ENCODE data around the gene AFF3. TPM values are rescaled to one million over a fixed set of nuclear protein-coding genes. Genes with fewer than 3 reads are reported as not detected.
"Not testable (repeated sequence)": the region's sequence is repeated elsewhere in the genome, so short reads cannot be mapped to it uniquely, and the experiment has no call there.

The AFF3 gene
- total RNA-seq, 5 donors from 2014 or later (not counting 1 experiment from before 2014, with no cell fraction given): 9.9 to 23.5 (median 11.5) TPM

DNA sequence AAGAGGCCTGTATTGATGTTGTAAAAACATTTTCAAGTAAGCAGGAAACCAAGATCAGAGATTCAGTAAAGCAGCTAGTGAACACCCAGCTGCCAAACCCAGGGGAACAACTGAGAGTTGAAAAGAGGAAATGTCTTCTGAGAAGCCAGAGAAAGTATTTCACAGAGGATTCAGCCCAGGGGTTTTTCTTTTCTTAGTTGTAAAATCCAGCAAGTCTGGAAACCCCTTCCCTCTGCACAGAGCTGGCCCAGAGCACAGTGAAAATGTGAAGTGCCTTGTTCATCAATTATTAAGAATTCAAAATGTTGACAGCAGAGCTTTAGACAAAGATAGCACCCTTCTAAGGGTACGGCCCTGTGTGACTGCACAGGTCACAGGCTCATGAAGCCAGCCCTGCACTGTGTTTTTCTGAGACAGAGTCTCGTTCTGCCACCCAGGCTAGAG lies 28.4 kb downstream of the AFF3 start:
- peak overlapping the region; percentile 87 to 88 for H3K27ac Mint-ChIP-seq
- CTCF ChIA-PET: interaction anchor here in 1 of 2 donors (0.7 kb wide), 1 partner anchor 54 kb away, joined by 3 read pairs; no protein-coding TSS in a partner anchor
- POLR2A ChIA-PET: no interaction called here
- WGBS (ENCODE audit: insufficient coverage): 69% methylated on average over 2 of the region's 2 CpGs
- H3K4me1 ChIP-seq (ENCODE audit: control insufficient read depth in 1 of 2, extremely low read depth in 1 of 2, insufficient read depth in 2 of 2, low read length in 2 of 2): peaks cover 20 to 28% of the 10 kb centered on the region in 2 experiments
- H3K36me3 Mint-ChIP-seq: peaks cover 9% of the 10 kb centered on the region
- no peaks in the 10 kb centered on the region for H3K9me3 ChIP-seq
- no peaks in the 10 kb centered on the region for H3K36me3 ChIP-seq (ENCODE audit: control insufficient read depth in 2 of 2, extremely low read depth in 1 of 2, insufficient read depth in 1 of 2, low read length in 1 of 2)
- no peak overlapping the region for H3K4me3 ChIP-seq (ENCODE audit: control insufficient read depth in 1 of 2, extremely low read depth in 1 of 2, low read length in 1 of 2)
- H3K27ac ChIP-seq (ENCODE audit: low read length): peak overlapping the region; percentile 38
- peaks cover 0 to 14% (median 12%) of the 10 kb centered on the region in 3 donors for H3K9me3 Mint-ChIP-seq
- H3K27me3 Mint-ChIP-seq: no peaks in the 10 kb centered on the region
- ATAC-seq (replicated peaks in 1 of 4) (peak; percentile 64 to 85 (median 78)), DNase-seq (peak in 4 of 35 experiments; percentile 1 to 20 (median 10))
- H3K4me3 Mint-ChIP-seq: peak overlapping the region in 1 of 3 donors; percentile 50
- peaks cover 20 to 36% (median 31%) of the 10 kb centered on the region in 3 donors for H3K4me1 Mint-ChIP-seq
- H3K27me3 ChIP-seq (replicated peaks in 1 of 2; ENCODE audit: control insufficient read depth in 2 of 2, extremely low read depth in 1 of 2, insufficient read depth in 2 of 2, low read length in 1 of 2): no peaks in the 10 kb centered on the region

DNA sequence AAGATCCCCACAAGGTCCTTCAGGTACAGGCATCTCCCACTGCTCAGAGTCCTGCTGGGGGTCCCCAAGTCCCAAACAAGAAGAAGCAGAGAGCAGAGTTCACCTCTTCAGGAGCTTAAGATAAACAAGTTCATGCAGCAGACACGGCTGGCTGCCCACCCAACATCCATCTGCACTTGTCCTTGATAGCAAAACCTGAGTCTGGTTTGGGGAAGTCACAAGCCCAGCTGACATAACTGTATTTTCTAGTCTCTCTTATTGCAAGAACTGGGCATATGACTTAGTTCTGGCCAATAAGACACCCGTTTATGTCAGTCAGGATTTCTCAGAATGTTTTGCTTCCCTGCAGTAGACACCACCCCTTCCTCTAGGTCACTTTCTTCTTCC lies 31.8 kb downstream of the AFF3 start:
- Histone ChIP-seq H3K4me3 (ENCODE audit: control insufficient read depth in 1 of 2, extremely low read depth in 1 of 2, low read length in 1 of 2) (no peak overlapping the region), H3K27ac (ENCODE audit: low read length) (no peak overlapping the region), H3K27me3 (replicated peaks in 1 of 2; ENCODE audit: control insufficient read depth in 2 of 2, extremely low read depth in 1 of 2, insufficient read depth in 2 of 2, low read length in 1 of 2) (peaks cover 0 to 7% of the 10 kb centered on the region in 2 experiments), H3K36me3 (ENCODE audit: control insufficient read depth in 2 of 2, extremely low read depth in 1 of 2, insufficient read depth in 1 of 2, low read length in 1 of 2) (peaks cover 0 to 6% of the 10 kb centered on the region in 2 donors), H3K9me3 (no peaks in the 10 kb centered on the region), H3K4me1 (ENCODE audit: control insufficient read depth in 1 of 2, extremely low read depth in 1 of 2, insufficient read depth in 2 of 2, low read length in 2 of 2) (peaks cover 21 to 28% of the 10 kb centered on the region in 2 experiments)
- DNase-seq: no peak
- Mint-ChIP-seq H3K4me1 (peaks cover 25 to 42% (median 40%) of the 10 kb centered on the region in 3 donors), H3K27ac (peak overlapping the region in 1 of 2 donors; percentile 25), H3K27me3 (peaks cover 7 to 11% of the 10 kb centered on the region in 2 donors), H3K4me3 (no peak overlapping the region), H3K9me3 (no peaks in the 10 kb centered on the region), H3K36me3 (peaks cover 2% of the 10 kb centered on the region)
- ATAC-seq (replicated peaks in 1 of 4): no peak
- ChIA-PET POLR2A (no interaction called here), CTCF (no interaction called here)
- 79% methylated on average over 2 of the region's 2 CpGs for WGBS (ENCODE audit: insufficient coverage)

DNA sequence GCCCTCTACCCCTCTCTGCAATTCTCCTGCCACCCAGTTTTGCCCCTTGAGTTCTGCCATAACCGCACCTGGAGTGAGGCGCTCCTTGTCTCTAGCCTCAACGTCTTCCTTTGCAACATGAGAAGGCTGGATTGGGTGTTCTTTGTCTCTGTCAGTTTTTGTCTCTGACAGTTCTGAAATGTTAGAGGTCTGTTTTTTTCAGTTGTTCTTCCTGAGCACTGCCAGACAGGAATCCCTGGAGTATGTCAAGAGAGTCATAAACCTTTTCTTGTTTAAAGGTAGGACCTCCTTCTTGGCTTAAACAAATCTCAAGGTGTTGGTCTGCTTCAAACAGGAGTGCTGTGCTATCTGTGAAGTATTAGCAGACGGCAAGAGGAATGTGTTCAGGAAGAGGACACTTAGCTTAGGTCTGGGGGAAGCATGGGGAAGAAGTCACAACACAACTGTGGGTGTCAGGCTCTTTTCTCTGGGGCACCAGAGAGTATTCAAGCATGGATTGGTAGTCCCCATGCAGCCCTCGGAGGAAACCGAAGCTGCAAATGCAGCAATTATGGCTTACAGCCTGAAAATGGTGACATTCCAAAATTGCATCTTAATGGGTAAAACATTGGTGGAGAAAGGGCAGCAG lies 32.3 kb downstream of the AFF3 start:
- no peaks in the 10 kb centered on the region for H3K9me3 Mint-ChIP-seq
- H3K27me3 Mint-ChIP-seq: peaks cover 7 to 15% of the 10 kb centered on the region in 2 donors
- H3K27ac Mint-ChIP-seq: no peak overlapping the region
- Histone ChIP-seq H3K36me3 (ENCODE audit: control insufficient read depth in 2 of 2, extremely low read depth in 1 of 2, insufficient read depth in 1 of 2, low read length in 1 of 2) (peaks cover 0 to 6% of the 10 kb centered on the region in 2 donors), H3K4me3 (ENCODE audit: control insufficient read depth in 1 of 2, extremely low read depth in 1 of 2, low read length in 1 of 2) (no peak overlapping the region), H3K9me3 (no peaks in the 10 kb centered on the region), H3K27ac (ENCODE audit: low read length) (no peak overlapping the region), H3K4me1 (ENCODE audit: control insufficient read depth in 1 of 2, extremely low read depth in 1 of 2, insufficient read depth in 2 of 2, low read length in 2 of 2) (peaks cover 27% of the 10 kb centered on the region in 2 experiments), H3K27me3 (replicated peaks in 1 of 2; ENCODE audit: control insufficient read depth in 2 of 2, extremely low read depth in 1 of 2, insufficient read depth in 2 of 2, low read length in 1 of 2) (peaks cover 0 to 12% of the 10 kb centered on the region in 2 experiments)
- ChIA-PET CTCF (no interaction called here), POLR2A (no interaction called here)
- DNase-seq (no peak), ATAC-seq (replicated peaks in 1 of 4) (no peak)
- H3K36me3 Mint-ChIP-seq: peaks cover 2% of the 10 kb centered on the region
- peaks cover 28 to 42% (median 41%) of the 10 kb centered on the region in 3 donors for H3K4me1 Mint-ChIP-seq
- 85% methylated on average over 4 of the region's 6 CpGs for WGBS (ENCODE audit: insufficient coverage)
- no peak overlapping the region for H3K4me3 Mint-ChIP-seq

DNA sequence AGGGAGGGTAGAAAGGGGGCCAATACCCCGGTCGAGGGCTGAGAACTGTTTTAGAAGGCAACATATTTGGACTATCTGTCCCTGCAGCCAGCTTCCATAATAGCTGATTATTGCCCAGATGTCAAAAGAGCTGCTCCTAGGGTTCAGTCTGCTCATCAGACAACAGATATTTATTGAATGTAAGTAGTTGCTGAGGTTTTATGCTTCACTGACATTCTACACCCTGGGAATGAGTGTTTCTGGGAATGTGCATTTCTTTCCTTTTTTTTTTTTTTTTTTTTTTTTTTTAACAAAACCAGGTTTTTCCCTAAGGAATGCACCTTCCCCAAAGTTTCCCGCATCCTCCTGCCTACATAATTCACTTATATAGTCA lies 33.8 kb downstream of the AFF3 start:
- not testable (repeated sequence) for H3K4me3 Mint-ChIP-seq

DNA sequence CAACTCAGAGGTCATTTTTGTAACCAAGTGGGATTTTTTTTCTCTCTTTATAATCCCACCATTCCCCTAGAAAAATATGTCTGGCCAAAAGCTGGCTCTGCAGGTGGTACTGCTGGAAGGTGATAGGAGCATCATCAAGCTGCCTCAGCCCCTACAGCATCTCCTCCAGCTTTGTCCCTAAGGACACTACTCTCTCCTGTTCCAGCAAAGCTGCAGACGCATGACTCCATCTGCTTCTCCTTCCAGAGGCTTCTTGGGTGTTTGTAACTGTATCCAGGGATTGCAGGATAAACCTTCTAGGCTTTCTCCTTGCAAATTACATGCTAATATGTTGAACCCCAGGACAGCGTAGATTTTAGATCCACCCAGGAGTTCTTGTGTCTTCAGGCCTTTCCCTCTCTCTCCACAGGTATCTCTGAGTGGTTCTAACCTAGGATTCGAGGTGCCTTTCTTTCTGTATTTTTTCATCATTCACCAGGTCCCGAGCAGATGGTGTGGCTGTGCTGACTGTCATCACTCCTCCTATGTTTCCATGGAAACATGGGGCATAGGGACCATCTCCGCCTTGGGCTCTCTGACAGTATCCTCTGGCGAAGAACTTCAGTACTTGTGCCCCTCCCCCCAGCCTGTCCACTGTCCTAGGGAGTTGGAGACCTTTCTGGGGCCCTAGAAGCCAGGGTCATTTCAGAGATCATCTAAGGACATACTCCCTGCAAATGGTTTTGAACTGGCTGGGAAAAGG lies 34.3 kb downstream of the AFF3 start:
- no peak for DNase-seq
- Histone ChIP-seq H3K36me3 (ENCODE audit: control insufficient read depth in 2 of 2, extremely low read depth in 1 of 2, insufficient read depth in 1 of 2, low read length in 1 of 2) (peaks cover 0 to 6% of the 10 kb centered on the region in 2 donors), H3K27ac (ENCODE audit: low read length) (no peak overlapping the region), H3K9me3 (no peaks in the 10 kb centered on the region), H3K4me1 (ENCODE audit: control insufficient read depth in 1 of 2, extremely low read depth in 1 of 2, insufficient read depth in 2 of 2, low read length in 2 of 2) (peaks cover 13 to 14% of the 10 kb centered on the region in 2 experiments), H3K27me3 (replicated peaks in 1 of 2; ENCODE audit: control insufficient read depth in 2 of 2, extremely low read depth in 1 of 2, insufficient read depth in 2 of 2, low read length in 1 of 2) (peaks cover 0 to 14% of the 10 kb centered on the region in 2 experiments), H3K4me3 (ENCODE audit: control insufficient read depth in 1 of 2, extremely low read depth in 1 of 2, low read length in 1 of 2) (no peak overlapping the region)
- H3K9me3 Mint-ChIP-seq: no peaks in the 10 kb centered on the region
- ChIA-PET CTCF (no interaction called here), POLR2A (no interaction called here)
- no peak overlapping the region for H3K4me3 Mint-ChIP-seq
- no peak overlapping the region for H3K27ac Mint-ChIP-seq
- peaks cover 7 to 16% of the 10 kb centered on the region in 2 donors for H3K27me3 Mint-ChIP-seq
- peaks cover 11 to 25% (median 22%) of the 10 kb centered on the region in 3 donors for H3K4me1 Mint-ChIP-seq
- WGBS (ENCODE audit: insufficient coverage): 88% methylated on average over 1 of the region's 6 CpGs
- ATAC-seq (replicated peaks in 1 of 4): no peak
- H3K36me3 Mint-ChIP-seq: peaks cover 2% of the 10 kb centered on the region

More for the DNA sequence above, 33.8 kb downstream of the AFF3 start:
- H3K27ac ChIP-seq (ENCODE audit: low read length); H3K36me3 Mint-ChIP-seq; H3K36me3 ChIP-seq (ENCODE audit: control insufficient read depth in 2 of 2, extremely low read depth in 1 of 2, insufficient read depth in 1 of 2, low read length in 1 of 2); DNase-seq; H3K9me3 ChIP-seq; POLR2A ChIA-PET; CTCF ChIA-PET; H3K27ac Mint-ChIP-seq; ATAC-seq (replicated peaks in 1 of 4); H3K9me3 Mint-ChIP-seq; H3K4me3 ChIP-seq (ENCODE audit: control insufficient read depth in 1 of 2, extremely low read depth in 1 of 2, low read length in 1 of 2): not testable (repeated sequence)
- H3K4me1 ChIP-seq (ENCODE audit: control insufficient read depth in 1 of 2, extremely low read depth in 1 of 2, insufficient read depth in 2 of 2, low read length in 2 of 2): peaks cover 16 to 18% of the 10 kb centered on the region in 2 experiments
- no CpG with 5 or more reads among the region's 3 CpGs for WGBS (ENCODE audit: insufficient coverage)
- Mint-ChIP-seq H3K4me1 (peaks cover 16 to 29% (median 28%) of the 10 kb centered on the region in 3 donors), H3K27me3 (peaks cover 7 to 15% of the 10 kb centered on the region in 2 donors)
- peaks cover 0 to 14% of the 10 kb centered on the region in 2 experiments for H3K27me3 ChIP-seq (replicated peaks in 1 of 2; ENCODE audit: control insufficient read depth in 2 of 2, extremely low read depth in 1 of 2, insufficient read depth in 2 of 2, low read length in 1 of 2)

DNA sequence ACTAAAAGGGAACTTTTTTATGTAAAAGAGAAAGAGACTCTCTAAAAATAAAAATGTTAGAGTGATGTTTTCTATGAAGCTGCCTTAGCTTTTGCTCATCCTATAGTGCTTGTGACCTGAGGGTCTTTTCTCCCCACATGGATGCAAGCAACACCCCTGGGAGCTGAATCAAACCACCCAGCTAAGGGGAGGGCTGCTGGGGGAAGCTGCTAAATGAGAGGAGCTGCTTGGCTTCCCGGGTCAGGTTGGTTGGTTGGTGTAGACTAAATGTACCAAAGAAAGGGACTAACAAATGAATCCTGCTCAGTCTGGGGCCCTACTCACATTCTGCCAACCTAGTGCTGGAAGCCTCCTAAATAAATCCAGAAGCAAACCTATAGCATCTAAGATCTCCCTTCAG lies 35.0 kb downstream of the AFF3 start:
- Histone ChIP-seq H3K27ac (ENCODE audit: low read length) (no peak overlapping the region), H3K4me3 (ENCODE audit: control insufficient read depth in 1 of 2, extremely low read depth in 1 of 2, low read length in 1 of 2) (no peak overlapping the region), H3K36me3 (ENCODE audit: control insufficient read depth in 2 of 2, extremely low read depth in 1 of 2, insufficient read depth in 1 of 2, low read length in 1 of 2) (peaks cover 0 to 6% of the 10 kb centered on the region in 2 donors), H3K9me3 (no peaks in the 10 kb centered on the region), H3K4me1 (ENCODE audit: control insufficient read depth in 1 of 2, extremely low read depth in 1 of 2, insufficient read depth in 2 of 2, low read length in 2 of 2) (peaks cover 7 to 8% of the 10 kb centered on the region in 2 experiments), H3K27me3 (replicated peaks in 1 of 2; ENCODE audit: control insufficient read depth in 2 of 2, extremely low read depth in 1 of 2, insufficient read depth in 2 of 2, low read length in 1 of 2) (peaks cover 0 to 14% of the 10 kb centered on the region in 2 experiments)
- no peak overlapping the region for H3K27ac Mint-ChIP-seq
- ChIA-PET POLR2A (no interaction called here), CTCF (no interaction called here)
- no peaks in the 10 kb centered on the region for H3K9me3 Mint-ChIP-seq
- DNase-seq (no peak), ATAC-seq (replicated peaks in 1 of 4) (no peak)
- peaks cover 8 to 19% (median 16%) of the 10 kb centered on the region in 3 donors for H3K4me1 Mint-ChIP-seq
- no CpG with 5 or more reads among the region's 1 CpG for WGBS (ENCODE audit: insufficient coverage)
- peaks cover 7 to 17% of the 10 kb centered on the region in 2 donors for H3K27me3 Mint-ChIP-seq
- no peak overlapping the region for H3K4me3 Mint-ChIP-seq
- peaks cover 2% of the 10 kb centered on the region for H3K36me3 Mint-ChIP-seq

All from T-cell (primary cell).